GM21576 (cell line): ENCODE data around the gene PLXNB1.

Experiments
- ATAC-seq: cut with Tn5 transposase; IDR thresholded peaks from one replicate; pipeline ENCODE4 v1.9.1; 2021; ENCODE audit warnings: mild to moderate bottlenecking, moderate library complexity; ENCODE audit not compliant: unreplicated experiment

The PLXNB1 gene

DNA sequence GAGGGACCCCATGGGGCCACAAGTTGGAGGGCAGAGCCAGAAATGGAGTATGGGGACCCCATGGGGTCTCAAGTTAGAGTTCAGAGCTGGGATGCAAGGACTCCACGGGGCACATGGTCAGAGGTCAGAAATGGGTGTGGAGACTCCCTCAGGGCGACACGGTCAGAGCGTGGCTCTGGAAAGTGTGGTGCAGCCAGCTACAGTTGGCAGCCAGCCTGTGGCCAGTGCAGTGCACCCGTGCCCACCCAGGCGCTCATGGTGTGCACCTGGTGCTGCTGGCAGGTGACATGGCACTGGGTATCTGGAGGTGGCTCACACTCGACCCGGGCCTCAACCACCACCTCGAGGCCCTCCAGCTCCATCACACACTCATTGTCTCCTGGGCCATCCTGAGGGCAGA is 11.2 kb downstream of the PLXNB1 start:
- no peak for ATAC-seq

DNA sequence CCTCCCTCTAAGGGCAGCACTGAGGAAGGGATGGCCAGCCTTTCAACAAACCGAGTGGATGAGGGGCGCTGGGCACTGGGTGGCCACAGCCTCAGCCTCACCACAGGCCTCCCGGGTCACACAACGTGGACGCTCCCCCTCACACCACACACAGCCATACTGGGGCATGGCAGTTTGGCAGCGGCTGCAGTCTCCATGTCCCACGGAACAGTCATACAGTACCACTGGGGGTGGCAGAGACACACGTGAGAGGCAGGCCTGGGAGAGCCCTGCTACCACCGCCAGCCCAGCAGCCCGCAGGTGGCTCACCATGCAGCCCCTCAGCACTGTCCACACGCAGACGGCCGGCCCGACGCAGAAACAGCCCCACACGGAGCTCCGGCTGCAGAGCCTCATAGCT is 11.7 kb downstream of the PLXNB1 start:
- ATAC-seq = no peak

DNA sequence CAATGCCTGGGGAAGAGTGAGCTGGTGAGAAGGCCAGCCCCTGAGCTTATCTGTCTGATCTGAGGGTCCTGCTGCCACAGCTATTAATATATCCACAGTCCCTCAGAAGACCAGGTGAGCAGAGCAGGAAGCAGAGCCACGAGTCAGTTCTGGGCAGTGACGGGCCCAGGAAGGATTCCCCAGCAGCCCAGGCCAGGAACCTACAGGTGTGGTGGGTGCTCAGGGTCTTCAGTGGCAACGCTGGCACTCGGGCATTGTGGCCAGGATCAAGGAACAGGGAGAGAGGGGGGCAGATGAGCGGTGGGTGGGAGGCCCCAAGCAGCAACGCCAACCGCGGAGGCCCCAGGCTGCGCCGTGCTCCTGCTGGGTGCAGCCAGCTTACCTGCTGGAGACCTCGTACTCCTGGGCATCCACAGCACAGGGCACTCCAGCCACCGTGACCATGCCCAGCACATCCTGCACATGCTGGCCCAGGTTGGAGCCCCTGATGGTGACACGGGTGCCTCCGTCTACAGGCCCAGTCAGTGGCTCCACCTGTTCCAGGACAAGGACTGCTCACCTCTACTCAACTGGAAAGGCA is 12.3 kb downstream of the PLXNB1 start:
- no peak for ATAC-seq

DNA sequence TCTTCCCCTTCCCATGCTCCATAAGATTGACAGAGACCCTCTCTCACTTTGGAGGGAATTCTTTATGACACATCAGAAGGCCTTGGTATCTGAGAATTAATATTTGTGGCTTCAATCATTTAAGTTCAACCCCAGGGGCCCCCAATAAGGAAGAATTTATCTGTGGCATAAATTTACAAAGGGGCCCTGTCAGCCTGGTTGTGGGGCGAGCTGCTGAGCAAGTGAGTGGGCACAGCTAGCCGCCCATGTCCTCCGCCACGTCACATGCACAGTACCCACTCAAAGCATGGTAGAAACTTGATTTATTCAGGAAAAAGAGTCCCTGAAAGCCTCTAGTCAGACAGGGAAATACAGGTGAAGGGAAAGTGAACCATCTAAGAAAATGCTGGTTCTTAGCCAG is 13.3 kb downstream of the PLXNB1 start:
- no peak for ATAC-seq

DNA sequence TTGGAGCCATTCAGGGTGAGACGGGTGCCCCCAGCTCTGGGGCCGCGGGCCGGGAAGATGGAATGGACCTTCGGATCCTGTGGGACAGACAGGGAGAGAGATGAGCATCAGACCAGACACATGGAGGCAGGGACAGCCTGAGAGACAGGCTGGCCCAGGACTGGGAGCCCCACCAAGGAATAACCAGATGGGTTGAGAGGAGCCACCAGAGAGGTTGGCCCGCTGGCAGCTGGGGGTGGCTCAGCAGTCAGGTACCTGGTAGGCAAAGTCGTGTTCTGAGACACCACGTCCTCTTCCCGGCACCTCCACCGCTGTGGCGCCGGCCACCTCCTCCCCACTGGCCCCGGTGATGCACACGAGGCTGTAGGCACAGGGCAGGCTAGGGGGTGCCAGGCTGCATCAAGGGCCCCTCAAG is 13.8 kb downstream of the PLXNB1 start:
- ATAC-seq = no peak

DNA sequence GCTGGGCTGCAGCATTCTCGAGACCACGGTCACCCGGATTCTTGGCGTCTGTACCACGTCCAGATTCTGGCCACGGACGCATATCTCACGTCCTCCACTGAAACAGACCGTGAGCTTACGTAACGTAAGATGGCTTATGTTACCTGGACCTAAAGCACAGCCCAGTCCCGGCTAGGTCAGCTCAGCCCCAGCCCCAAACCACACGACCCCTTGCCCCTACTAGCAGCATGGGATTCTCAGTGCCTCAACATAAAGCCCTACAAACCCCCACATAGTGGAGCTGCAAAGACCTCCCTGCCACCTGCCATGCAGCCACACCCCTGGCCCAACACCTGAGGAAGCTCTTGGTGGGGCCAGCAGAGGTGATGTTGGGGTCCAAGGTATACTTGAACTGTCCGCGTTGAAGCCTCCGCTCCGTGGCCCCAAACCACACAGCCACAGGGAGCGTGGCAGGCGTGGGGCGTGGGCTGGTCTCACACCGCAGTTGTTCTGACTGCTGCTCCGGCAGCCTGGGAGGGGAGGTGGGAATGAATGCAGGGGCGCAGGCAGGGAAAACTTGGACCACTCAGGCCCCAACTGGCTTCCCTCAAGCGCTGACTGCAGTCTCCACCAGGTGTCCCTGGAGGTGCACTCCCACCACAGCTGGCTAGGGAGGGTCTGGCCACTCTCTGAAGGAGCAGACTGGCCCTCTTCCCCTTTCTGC is 14.5 kb downstream of the PLXNB1 start:
- no peak for ATAC-seq

DNA sequence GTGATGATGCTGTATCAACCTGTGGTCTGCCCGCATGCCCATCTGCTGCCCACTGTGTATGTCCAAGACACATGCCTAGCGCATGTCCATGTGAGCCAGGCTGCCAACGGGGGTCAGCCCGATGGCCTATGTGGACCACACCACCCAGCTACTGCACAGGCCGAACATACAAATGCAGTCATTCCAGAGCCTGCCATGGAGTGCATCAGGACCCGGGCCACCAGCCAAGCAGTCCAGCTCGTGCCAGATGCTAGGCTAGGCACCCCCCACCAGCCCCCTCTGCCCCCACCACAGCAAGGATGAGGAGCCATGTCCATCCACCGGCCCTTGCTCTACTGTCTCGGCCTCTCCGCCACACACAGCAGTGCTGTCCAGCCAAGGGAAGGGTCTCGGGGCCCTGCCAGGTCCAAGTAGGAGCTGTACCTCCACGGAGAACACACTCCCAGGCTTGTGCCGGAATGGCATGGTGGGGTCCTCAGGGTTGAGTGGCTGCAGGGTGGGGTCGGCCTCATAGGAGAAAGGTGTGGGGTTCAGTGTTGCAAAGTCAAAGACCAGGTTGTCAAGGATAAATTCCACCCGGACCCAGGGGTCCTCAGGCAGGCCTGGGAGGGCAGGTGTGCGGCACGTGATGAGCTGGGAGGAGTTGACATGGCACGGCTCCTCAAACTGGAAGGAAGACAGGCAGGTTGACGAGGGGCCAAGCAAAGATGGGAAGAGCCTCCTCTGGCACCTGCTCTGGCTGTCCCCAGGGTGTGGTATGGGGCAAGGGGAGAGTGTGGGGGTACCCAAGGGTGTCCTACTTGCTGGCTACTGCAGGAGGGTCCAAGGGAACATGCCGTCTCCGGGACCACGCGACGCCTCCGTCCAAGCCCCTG is 15.3 kb downstream of the PLXNB1 start:
- ATAC-seq = no peak

DNA sequence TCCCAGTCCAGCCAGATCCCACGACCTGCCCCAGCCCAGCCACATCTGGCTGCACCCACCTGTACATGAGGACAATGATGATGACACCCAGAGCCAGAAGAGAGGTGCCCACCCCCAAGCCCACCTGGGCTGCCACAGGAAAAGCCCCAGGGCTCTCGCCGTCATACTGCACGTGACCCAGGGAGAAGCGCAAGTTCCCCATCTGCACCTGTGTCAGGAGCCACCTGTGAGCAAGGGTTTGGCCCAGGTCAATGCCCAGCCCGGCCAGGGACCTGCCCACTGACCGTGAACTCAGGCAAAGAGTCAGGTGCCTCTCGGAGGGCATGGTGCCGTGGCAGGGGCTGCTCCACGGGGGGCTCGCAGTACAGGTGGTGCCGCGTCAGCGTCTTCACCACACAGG is 16.3 kb downstream of the PLXNB1 start:
- no peak for ATAC-seq

DNA sequence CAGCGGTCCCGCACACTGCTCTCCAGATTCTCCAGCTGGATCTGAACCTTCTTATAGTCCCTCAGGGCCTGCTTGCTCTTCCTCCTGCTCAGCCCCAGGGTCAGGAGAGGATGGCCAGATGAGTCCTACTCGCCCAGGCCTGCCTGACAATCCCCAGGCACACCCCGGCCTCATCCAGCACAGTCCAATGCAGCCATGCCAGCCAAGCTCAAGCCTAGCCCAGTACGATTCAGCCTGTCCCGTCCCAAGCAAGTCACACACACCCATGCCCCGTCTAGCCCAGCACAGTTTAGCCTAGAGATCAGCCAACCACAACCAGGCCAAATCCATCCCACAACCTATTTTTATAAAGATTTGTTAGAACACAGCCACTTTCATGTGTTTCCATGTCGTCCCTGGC is 16.8 kb downstream of the PLXNB1 start:
- no peak for ATAC-seq

DNA sequence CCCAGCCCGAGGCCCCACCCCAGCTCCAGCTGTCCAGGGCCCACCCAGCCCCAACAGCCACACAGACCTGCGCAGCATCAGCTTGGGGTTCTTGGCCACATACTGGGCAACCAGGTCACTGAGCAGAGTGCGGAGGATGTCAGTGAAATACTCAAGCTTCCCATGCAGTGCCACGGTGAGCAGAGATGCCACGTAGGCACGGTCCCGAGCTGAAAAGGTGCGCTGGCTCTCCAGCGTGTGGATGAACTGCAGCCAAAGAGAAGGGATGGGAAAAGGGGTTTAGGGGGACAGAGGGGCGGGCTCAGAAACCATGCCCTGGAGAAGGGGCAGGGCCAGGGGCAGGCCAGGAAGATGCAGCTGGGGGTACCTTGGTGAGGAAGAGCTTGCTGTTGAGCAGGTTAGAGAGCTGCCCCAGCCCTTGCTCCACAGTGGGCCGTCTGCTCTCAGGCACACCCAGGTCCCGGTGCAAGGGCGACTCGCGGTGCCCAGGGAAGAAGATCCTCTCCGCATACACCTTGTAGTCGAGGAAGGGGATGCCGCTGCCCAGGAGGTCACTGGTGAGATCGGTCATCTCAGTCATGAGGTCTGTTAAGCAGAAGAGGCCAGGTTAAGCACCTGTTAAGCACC is 17.4 kb downstream of the PLXNB1 start:
- no peak for ATAC-seq

DNA sequence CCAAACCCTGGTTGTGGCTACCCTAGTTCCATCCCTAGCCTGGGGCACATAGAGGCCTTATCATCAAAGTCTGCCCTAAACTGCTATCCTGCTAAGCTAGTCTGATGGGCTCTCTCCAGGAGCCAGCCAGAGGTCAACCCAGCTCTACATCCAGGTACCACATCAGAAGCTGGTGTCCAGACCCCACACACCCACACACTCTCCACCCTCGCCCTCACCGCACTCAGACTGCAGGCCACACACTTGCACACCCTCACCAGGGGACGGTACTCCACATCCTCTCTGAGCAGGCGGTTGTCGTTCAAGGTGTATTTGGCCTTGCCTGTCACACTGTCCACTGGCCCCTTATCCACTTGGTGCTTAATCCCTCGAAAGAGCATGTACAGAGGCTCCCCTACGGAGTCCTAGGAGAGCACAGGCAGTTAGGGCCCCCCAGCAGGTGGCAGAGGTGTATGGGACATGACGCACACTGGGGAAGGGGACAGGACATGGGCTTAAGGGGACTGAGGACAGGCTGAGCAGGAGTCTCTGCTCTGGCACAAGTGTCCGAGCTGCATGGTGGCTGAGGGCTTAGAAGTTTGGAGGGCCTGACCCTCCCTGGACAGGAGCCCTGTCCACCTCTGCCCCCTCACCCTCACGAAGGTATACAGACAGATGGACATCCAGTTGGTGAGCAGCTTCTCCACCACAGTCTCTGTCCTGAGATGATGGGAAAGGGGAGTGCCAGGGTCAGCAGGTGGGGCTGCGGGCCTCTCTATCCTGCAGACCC is 18.1 kb downstream of the PLXNB1 start:
- ATAC-seq = no peak

DNA sequence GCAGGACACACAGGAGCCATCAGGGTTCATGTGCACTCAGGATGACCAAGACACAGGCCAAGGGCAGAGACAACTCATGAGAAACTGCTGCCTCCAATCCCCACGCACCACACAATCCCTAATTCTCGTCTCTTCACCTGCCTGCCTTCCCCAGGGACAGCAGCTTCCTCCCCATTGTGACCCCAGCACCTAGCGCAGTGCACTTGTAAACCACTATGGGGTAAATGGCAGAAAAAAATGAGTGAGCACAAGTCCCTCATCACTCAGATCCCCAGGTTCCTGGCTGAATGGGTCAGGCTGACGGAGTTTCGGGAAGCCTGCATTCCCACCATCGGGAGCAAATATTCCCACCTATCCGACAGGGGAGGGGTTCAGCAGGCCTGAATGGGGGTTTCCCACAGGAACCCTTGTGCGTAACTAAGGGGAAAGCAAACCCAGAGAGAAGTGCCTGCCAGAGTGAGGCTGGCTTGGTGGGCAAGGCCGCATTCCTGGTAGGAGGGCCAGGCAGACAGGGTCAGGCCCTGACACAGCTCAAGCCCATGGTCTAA is 18.8 kb downstream of the PLXNB1 start:
- ATAC-seq = no peak

DNA sequence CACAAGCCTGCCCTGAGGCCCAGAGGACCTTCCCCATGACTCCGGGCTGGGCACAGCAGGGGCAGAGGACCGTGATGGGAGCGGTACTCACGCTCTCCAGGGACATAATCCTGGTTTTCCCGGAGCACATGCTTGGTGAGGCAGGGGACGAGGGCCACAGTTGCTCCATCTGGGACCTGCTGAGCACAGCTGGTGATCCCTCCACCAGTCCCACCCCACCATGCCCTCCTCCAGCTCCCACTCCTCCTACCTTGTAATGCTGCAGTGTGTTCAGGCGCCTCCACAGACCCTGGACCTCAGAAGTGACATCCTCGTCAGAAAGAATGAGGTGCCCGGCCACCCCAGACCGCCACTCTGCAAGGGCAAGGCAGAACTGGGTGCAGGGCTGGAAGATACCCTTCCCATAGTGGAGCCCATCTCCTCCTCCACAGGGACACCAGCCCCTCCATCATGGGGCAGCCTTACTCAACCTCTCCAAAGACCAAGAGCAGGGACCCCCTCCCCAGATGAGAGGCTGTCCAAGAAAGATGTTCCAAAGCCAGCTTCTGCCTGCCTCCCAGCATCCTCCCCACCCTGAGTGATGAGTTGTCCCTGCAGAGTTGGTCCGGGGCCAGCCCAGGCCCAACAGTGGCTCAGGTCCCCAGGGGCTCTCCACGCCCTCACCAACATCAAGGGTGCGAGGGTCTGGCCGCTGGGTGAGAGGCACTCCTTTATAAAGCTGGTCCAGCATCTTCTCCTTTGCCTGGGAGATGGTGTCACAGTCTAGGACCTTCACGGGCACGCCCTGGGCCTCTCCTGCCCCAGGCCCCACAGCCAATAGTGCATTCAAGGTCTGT is 19.5 kb downstream of the PLXNB1 start:
- no peak for ATAC-seq

DNA sequence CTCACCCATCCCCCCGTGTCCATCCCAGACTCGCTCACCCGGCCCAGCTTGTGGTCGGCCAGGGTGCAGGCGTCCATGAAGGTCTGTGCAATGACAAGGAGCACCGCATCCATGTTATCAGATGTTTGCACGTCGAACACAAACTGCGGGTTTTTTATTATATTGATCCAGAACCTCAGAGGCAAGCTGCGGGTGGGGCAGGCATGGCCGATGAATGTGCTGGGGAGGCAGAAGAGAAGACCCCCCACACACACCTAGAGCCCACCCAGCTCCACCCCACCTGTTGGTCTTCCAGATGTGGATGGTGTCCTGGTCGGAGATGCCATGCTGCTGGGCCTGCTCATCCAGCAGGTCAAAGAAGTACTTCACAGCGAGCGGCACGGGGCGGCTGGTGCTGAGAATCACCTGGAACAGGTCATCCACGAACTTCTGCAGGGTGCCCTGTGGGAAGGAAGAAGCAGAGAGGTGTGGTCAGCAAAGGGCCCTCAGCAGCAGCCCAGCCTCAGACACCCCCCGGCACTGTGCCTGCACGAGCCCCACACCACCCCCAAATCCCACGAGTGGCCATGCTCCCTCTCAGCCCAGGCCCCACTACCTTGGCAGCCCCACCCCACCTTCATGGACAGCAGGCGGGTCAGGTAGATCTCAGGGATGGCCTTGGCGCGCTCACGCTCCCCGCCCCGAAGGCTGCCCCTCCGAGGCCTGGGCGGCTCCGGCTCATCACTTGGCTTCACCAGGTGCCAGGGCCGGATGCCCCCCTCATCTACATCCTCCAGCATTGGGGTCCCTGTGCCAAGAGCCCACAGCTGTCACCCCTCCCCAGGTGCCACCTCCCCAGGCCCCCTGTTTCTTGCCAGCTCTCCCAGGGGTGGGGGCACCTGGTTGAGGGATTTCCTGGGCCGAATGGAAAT is 20.3 kb downstream of the PLXNB1 start:
- no peak for ATAC-seq

DNA sequence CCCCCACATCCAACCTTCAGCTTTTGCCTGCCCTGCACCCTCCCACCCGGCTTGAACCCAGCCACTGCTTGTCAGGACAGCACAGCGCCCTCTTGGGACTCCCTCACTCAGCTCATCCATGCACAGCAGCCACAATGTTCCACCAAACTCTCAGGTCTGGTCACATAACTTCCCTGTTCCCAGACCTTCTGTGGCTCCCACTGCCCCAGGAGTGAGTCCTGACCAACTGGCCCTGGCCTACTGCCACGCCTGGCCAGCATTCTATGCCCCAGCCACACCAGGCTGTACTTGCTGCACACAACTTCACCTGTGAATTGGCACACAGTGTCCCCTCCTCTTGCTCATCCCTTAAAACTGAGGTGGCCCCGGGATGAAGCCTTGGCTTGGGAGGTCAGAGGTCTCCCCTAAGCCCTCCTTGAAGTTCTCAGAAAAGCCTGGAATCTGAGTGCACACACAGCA is 21.0 kb downstream of the PLXNB1 start:
- ATAC-seq = no peak

DNA sequence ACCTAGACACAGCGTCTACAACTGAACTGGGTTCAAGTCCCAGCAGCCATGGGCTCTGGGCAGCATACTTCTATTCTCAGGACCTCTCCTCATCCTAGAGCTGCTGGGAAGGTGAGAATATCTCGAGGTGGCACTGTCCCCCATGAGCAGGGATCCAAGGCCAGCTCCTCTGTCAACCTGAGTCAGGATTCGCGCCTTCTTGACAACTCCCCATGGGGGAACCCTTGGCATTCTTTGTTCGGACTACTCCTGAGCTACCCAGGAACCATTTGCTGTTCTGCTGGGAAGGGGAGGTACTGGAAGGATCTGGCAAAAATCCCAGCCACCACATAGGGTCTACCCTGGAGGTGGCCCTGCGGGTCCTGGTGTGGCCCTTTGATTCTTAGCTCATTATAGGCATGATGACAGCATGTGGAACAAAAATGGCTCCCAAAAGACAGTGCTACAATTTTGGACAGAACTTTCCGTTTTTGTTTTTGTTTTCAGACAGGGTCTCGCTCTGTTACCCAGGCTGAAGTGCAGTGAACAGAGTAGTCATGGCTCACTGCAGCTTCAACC is 22.3 kb downstream of the PLXNB1 start:
- no peak for ATAC-seq

DNA sequence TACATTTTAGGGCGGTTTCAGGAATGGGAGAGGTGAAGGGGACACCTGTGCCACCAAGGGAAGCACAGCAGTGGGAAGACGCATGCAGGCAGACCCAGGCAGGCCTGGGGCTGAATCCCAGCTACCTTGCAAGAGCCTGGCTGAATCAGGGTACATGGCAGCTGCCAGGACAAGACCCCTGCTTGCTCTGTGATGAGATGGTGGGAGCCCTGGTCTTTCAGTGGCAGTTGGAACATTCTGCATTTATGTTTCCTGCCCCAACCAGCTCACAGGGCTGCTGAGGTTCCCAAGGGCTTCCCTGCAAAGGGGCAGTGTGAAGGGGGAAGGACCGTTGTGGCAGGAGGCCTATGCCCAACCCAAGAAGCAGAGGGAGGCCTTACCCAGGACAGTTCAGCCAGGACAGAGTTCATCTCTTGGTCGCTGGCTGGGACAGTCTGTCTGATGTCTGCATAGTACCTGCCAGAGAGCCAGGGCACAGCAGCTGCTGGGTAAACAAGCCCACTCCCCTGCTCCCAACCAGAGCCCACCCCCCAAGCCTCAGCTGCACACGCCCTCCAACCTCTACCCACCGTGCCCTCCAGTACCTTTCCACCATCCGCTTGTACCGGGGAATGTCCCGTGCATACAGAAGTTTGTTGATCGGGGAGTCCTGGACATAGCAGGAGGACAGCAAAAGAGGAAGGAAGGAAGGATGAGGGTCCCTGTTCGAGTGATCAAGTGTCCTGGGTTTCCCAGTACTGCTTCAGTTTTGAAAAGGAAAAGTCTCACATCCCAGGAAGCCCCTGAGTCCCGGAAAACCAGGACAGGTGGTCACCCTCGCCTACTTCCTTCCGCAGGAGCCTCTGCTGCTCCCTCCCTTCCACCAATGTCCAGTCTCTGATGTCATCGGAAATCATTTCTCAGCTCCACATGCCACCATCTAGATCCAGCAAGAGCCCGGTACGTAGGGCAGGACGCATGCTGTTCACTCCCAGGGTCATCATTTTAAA is 23.1 kb downstream of the PLXNB1 start:
- ATAC-seq = no peak
